ENCODE measurements around the gene APC. TPM values are rescaled to one million over a fixed set of nuclear protein-coding genes. Genes with fewer than 3 reads are reported as not detected.

APC gene
- polyA plus RNA-seq, 4 donors = 29.2 to 31.9 (median 31.8) TPM

GRCh38 chr5:112776301-112776856, 38.7 kb downstream of the APC start:
- no peak for DNase-seq (ENCODE audit: low read depth in 4 of 4, low spot score in 3 of 4)

GRCh38 chr5:112779531-112779930, 41.8 kb downstream of the APC start:
- DNase-seq (ENCODE audit: low read depth in 4 of 4, low spot score in 3 of 4) = no peak

DNA sequence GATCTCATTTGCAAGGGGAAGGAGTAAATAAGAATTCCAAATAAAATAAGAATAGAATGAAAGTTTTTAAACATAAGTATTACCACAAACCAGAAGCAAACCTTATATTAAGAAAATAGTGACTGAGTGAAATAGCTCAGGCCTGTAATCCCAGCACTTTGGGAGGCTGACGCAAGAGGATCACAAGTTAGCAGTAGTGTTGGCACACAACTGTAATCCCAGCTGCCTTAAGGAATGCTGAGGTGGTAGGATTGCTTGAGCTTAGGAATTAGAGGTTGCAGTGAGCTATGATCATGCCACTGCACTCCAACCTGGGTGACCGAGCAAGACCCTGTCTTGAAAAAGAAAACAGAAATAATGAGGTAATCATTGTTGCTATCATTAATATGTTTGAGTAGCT, 47.0 kb downstream of the APC start:
- DNase-seq (ENCODE audit: low read depth in 4 of 4, low spot score in 3 of 4) = no peak

- DNase-seq (ENCODE audit: low read depth in 4 of 4, low spot score in 3 of 4) = no peak
Observed at GRCh38 chr5:112787261-112787660, 49.6 kb downstream of the APC start.

DNA sequence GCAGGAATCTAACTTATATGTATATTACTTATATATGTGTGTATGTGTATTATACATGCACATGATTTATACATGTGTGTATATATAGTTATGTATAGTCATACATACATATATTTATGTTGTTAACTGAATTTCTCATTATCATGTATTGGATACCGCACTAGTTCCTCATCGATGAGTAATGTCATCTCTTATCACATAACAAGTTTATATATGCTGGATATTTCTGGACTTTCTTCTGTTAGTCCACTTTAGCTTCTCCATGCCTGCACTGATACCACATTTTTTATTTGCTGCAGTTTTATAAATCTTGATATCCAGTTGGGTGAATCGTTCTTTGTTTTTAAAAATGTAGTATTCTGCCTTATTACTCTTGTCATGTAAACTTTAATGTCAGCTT, 50.2 kb downstream of the APC start:
- DNase-seq (ENCODE audit: low read depth in 4 of 4, low spot score in 3 of 4) = no peak

DNA sequence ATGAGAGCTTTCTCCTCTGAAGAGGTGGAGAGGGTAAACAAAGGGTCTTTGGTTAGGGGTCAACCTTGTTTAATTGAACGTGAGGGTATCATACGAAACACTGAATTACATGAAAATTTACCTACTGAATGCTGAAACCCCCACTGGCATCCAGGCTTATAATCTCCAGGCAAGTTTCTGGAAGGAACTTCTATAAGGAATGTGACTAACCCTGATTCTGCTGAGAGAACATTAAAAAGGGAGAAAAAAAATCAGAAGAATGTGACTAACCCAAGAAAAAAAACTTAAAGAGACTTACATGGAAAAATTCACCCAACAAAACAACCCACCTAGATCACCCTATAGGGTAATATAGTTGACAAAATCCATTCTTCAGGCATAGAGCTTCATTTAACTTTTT, 55.5 kb downstream of the APC start:
- no peak for DNase-seq (ENCODE audit: low read depth in 4 of 4, low spot score in 3 of 4)

- no peak for DNase-seq (ENCODE audit: low read depth in 4 of 4, low spot score in 3 of 4)
Observed at GRCh38 chr5:112794410-112794809, 56.7 kb downstream of the APC start.

DNA sequence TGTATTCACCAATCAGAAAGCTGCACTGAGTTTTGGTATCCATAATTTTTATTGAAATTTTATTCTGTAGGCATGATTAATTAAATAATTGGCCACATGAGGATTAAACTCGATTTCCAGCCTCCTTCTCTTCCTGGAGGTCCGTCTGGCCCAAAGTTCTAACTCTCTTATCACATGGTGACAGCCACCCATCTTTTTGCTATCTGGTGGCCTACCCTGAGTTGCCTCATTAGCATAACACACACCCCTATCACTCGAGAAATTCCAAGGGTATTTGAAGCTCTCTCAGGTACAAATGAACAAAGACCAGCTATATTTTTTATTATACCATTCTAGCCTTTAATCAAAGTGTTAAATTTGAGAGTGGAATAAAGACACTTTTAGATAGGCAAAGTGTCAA, 57.7 kb downstream of the APC start:
- no peak for DNase-seq (ENCODE audit: low read depth in 4 of 4, low spot score in 3 of 4)

GRCh38 chr5:112795944-112796678, 58.4 kb downstream of the APC start:
- DNase-seq (ENCODE audit: low read depth in 4 of 4, low spot score in 3 of 4) = no peak

- DNase-seq (ENCODE audit: low read depth in 4 of 4, low spot score in 3 of 4) = no peak
Observed at GRCh38 chr5:112799661-112800060, 62.0 kb downstream of the APC start.

DNA sequence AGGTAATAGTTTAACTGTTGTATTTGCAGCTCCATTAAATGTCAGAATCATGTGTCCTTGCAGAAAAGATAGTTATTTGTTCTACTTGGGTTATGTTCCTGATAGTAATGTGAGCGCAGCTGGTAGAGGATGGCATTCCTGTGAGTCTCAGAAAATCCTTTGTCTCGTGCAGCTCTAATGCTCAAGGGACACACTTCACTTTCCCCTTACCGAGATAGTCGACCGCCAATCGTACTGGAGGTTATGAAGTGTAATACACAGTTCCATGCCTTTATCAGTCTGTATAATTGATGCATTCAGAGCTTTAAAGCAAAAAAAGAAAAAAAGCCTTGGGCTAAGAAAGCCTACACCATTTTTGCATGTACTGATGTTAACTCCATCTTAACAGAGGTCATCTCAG, 63.2 kb downstream of the APC start:
- DNase-seq (ENCODE audit: low read depth in 4 of 4, low spot score in 3 of 4) = no peak

DNA sequence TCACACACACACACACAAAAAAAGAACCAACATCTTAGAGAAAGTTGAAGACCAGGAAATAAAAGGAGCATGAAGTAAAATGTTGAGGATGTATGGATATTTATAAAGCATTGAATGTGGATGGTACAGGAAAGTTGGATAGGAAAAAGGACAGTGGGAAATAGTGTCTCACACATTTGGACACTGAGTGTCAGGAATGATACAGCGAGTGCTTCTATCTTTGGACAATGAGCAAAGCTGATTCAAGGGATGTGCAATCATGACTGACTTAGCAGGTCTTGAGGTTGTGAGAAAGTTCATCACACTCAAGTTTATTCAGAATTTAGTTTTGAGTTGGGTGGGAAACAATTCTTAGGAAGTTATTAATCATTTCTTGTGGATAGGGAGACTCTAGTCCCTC, 73.3 kb downstream of the APC start:
- no peak for DNase-seq (ENCODE audit: low read depth in 4 of 4, low spot score in 3 of 4)

- no peak for DNase-seq (ENCODE audit: low read depth in 4 of 4, low spot score in 3 of 4)
Observed at GRCh38 chr5:112812549-112812948, 74.9 kb downstream of the APC start.

DNA sequence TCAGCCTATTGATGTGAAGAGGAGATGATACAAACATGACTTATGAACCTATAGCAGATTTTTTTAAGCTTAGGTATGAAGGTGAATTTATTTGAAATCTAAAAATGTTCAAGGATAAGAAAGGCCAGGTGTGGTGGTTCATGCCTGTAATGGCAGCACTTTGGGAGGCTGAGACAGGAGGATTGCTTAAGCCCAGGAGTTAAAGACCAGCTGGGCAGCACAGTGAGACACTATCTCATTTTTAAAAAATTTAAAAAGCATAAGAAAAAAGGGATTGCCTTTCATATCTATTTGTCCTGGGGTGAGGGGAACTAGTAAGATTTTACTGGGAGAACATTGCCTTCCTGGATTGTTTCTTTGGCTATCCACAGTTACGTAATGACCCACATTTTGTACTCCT, 82.6 kb downstream of the APC start:
- DNase-seq (ENCODE audit: low read depth in 4 of 4, low spot score in 3 of 4) = no peak

DNA sequence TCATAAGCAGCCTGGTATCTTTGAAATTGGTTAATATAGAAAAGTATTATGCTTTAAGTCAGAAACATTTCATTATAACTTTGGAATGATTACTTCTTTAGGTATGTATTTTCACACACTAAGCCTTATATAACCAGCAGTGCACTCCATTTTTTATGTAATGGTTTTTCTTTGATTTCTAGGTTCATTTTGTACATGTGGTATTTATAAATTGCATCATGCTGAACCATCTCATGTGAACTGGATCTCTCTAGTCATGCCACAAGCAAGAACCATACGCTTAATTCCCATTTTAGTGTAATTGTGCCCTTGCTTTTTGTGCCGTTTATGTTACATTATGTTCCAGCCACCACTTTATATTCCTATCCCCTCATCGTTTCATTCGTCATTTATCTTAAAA, 84.8 kb downstream of the APC start:
- no peak for DNase-seq (ENCODE audit: low read depth in 4 of 4, low spot score in 3 of 4)

- no peak for DNase-seq (ENCODE audit: low read depth in 4 of 4, low spot score in 3 of 4)
Observed at GRCh38 chr5:112823181-112823580, 85.5 kb downstream of the APC start.

- no peak for DNase-seq (ENCODE audit: low read depth in 4 of 4, low spot score in 3 of 4)
Observed at GRCh38 chr5:112823656-112824055, 86.0 kb downstream of the APC start.

DNA sequence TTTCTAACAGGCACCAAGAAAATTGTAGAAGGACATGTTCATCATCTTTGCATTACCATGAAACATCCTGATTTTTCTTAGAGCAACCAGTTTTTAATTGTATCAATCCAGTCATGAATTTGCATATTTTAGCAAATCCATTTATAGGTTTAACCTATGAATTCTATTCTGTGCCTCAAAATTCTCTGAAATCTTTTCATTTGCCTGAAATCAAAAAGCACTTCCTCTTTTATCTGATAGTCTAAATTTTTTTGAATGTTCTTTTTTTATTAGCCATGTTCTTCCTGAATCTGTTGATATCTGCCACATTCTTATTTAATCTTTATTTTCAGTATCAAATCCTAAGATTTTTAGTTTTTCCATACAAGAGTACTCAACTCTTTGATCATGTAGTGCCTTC, 86.5 kb downstream of the APC start:
- no peak for DNase-seq (ENCODE audit: low read depth in 4 of 4, low spot score in 3 of 4)

DNA sequence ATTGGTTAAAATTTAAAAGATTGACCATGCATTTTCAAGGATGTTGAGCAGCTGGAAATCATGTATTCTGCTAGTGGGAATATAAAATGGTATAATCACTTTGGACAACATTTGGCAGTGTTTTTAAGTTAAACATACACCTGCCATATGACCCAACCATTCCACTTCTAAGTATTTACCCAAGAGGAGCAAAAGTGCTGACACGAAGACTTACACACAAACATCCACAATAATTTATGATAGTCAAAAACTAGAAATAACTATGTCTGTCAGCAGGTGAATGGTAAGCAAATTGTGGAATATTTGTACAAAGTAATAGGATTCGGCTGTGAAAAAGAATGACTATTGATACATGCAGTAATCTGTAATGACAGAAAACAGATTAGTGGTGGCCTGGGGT, 92.7 kb downstream of the APC start:
- DNase-seq (ENCODE audit: low read depth in 4 of 4, low spot score in 3 of 4) = no peak

- no peak for DNase-seq (ENCODE audit: low read depth in 4 of 4, low spot score in 3 of 4)
Observed at GRCh38 chr5:112833971-112834370, 96.3 kb downstream of the APC start.

GRCh38 chr5:112844489-112844888, 106.8 kb downstream of the APC start:
- no peak for DNase-seq (ENCODE audit: low read depth in 4 of 4, low spot score in 3 of 4)

GRCh38 chr5:112846556-112846955, 108.9 kb downstream of the APC start:
- DNase-seq (ENCODE audit: low read depth in 4 of 4, low spot score in 3 of 4) = no peak

DNA sequence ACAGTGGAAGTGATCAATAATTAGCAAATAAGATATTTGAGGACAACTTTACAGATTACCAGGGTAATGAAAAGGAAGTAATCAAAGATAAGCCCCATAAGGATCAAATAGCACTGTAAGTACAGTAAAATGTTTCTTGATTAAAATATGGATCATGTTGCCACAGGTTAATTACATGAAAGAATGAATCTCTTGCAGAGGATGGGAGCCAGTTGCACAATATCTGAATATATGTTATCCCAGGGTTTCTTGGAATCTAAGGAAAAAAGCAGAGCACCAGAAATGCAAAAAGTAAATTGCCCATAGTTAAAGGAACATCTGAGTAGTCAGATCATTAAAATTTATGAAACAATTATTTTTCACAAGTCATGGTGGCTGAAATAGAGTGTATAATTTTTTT, 109.6 kb downstream of the APC start:
- no peak for DNase-seq (ENCODE audit: low read depth in 4 of 4, low spot score in 3 of 4)

Data from right renal pelvis (tissue), 4 donors.